ENCODE measurements around the gene SNRNP48.

DNA sequence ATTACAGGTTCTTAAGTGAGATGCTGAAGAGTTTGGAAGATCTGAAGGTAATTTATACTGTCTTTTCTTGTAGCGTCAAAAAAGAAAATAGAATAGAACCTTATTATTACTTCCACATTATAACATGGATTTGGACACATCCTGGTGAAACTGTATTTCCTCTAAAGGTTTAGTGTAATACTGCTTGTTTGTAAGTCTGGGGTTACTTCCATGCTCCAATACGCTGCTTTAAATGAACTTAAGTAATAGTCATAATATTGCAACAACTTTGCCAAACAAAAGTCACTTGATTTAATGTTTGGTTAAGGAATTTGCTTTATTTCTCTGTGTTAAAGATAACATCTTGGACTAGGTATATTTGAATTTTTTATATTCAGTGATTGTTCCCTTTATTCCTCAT, 11.5 kb upstream of the SNRNP48 start:
- no peak for TF ChIP-seq EZH2 (IDR thresholded peaks at IDR 0.05; ENCODE audit: borderline replicate concordance, low read length)
- TF ChIP-seq, protein P1, sequence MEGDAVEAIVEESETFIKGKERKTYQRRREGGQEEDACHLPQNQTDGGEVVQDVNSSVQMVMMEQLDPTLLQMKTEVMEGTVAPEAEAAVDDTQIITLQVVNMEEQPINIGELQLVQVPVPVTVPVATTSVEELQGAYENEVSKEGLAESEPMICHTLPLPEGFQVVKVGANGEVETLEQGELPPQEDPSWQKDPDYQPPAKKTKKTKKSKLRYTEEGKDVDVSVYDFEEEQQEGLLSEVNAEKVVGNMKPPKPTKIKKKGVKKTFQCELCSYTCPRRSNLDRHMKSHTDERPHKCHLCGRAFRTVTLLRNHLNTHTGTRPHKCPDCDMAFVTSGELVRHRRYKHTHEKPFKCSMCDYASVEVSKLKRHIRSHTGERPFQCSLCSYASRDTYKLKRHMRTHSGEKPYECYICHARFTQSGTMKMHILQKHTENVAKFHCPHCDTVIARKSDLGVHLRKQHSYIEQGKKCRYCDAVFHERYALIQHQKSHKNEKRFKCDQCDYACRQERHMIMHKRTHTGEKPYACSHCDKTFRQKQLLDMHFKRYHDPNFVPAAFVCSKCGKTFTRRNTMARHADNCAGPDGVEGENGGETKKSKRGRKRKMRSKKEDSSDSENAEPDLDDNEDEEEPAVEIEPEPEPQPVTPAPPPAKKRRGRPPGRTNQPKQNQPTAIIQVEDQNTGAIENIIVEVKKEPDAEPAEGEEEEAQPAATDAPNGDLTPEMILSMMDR (conservative IDR thresholded peaks at IDR 0.05 in 1 of 2, IDR thresholded peaks at IDR 0.05 in 1 of 2; ENCODE audit: extremely low read depth in 1 of 2, insufficient read depth in 1 of 2, low read depth in 1 of 2, low read length in 2 of 2) = no peak
